GM12878 (cell line): Measurements from ENCODE around the gene SMAGP. TPM values are rescaled to one million over a fixed set of nuclear protein-coding genes. Genes with fewer than 3 reads are reported as not detected.

Source experiments
- BCLAF1 ChIP-seq: fragments of 450-650 bp; IDR thresholded peaks from 2 replicates; pipeline ENCODE4 v1.6.1; 2017; ENCODE audit warnings: antibody characterized with exemption, mild to moderate bottlenecking, moderate library complexity
- E2F4 ChIP-seq: IDR thresholded peaks from 2 replicates; pipeline ENCODE4 v1.6.1; 2012; ENCODE audit warnings: low read depth, low read length, improper control_type of control experiment
- E2F8 ChIP-seq: fragments of 450-650 bp; IDR thresholded peaks from 2 replicates; pipeline ENCODE4 v1.6.1; 2018; ENCODE audit warnings: mild to moderate bottlenecking, low read depth, moderate library complexity; ENCODE audit not compliant: partially characterized antibody
- EGR1 ChIP-seq, 2 experiments: IDR thresholded peaks; 1 replicate in 1 of 2; 2 replicates in 1 of 2; pipeline ENCODE4 v1.6.1; 2011 to 2012; ENCODE audit warnings: low read depth in 2 of 2, low read length in 2 of 2, borderline replicate concordance in 1 of 2, mild to moderate bottlenecking in 1 of 2, moderate library complexity in 1 of 2
- FOXK2 ChIP-seq: fragments of 450-650 bp; IDR thresholded peaks from 2 replicates; pipeline ENCODE4 v1.6.1; 2017; ENCODE audit warnings: mild to moderate bottlenecking, moderate library complexity
- GABPA ChIP-seq: IDR thresholded peaks from 2 replicates; pipeline ENCODE4 v1.6.1; 2014; ENCODE audit warnings: antibody characterized with exemption, low read depth, mild to moderate bottlenecking, inconsistent platforms
- HDGF ChIP-seq: fragments of 450-650 bp; IDR thresholded peaks from 2 replicates; pipeline ENCODE4 v1.6.1; 2016; ENCODE audit warnings: antibody characterized with exemption
- IKZF2 ChIP-seq, 2 experiments: fragments of 450-650 bp; IDR thresholded peaks; 2 replicates each; pipeline ENCODE4 v1.6.1; 2017; ENCODE audit warnings: mild to moderate bottlenecking in 2 of 2, moderate library complexity in 2 of 2
- JUND ChIP-seq: IDR thresholded peaks from 2 replicates; pipeline ENCODE4 v1.6.1; 2012; ENCODE audit warnings: low read depth, mild to moderate bottlenecking, low read length, improper control_type of control experiment, moderate library complexity
- LARP7 ChIP-seq: fragments of 450-650 bp; IDR thresholded peaks from 2 replicates; pipeline ENCODE4 v1.6.1; 2017; ENCODE audit warnings: mild to moderate bottlenecking
- MTA2 ChIP-seq: fragments of 450-650 bp; IDR thresholded peaks from 2 replicates; pipeline ENCODE4 v1.6.1; 2016; ENCODE audit warnings: low read depth, mild to moderate bottlenecking, moderate library complexity
- MXI1 ChIP-seq: fragments of 150-350 bp; IDR thresholded peaks from 2 replicates; pipeline ENCODE4 v1.6.1; 2011; ENCODE audit warnings: low read depth, mild to moderate bottlenecking, inconsistent platforms, low read length, improper control_type of control experiment
- MYC ChIP-seq: IDR thresholded peaks from 2 replicates; pipeline ENCODE4 v1.6.1; 2011; ENCODE audit warnings: mild to moderate bottlenecking, low read length, moderate library complexity, inconsistent platforms; ENCODE audit not compliant: insufficient read depth, insufficient replicate concordance, insufficient read length, severe bottlenecking
- NR2C1 ChIP-seq: fragments of 450-650 bp; IDR thresholded peaks from 2 replicates; pipeline ENCODE4 v1.6.1; 2017; ENCODE audit warnings: antibody characterized with exemption, mild to moderate bottlenecking, moderate library complexity
- NRF1 ChIP-seq: conservative IDR thresholded peaks from 2 replicates; pipeline ENCODE4 v1.6.1; 2011; ENCODE audit warnings: mild to moderate bottlenecking, low read depth, low read length, improper control_type of control experiment
- RAD51 ChIP-seq: fragments of 450-650 bp; IDR thresholded peaks from 2 replicates; pipeline ENCODE4 v1.6.1; 2016; ENCODE audit warnings: moderate library complexity, mild to moderate bottlenecking, inconsistent platforms
- RCOR1 ChIP-seq: conservative IDR thresholded peaks from 2 replicates; pipeline ENCODE4 v1.6.1; 2012; ENCODE audit warnings: low read depth, low read length, improper control_type of control experiment
- SMAD5 ChIP-seq: IDR thresholded peaks from 2 replicates; pipeline ENCODE4 v1.6.1; 2016; ENCODE audit warnings: antibody characterized with exemption, low read depth
- SUPT20H ChIP-seq: IDR thresholded peaks from 2 replicates; pipeline ENCODE4 v1.6.1; 2011; ENCODE audit warnings: low read depth, mild to moderate bottlenecking, low read length, moderate library complexity, borderline replicate concordance; ENCODE audit not compliant: control insufficient read depth
- TCF7 ChIP-seq: IDR thresholded peaks from 2 replicates; pipeline ENCODE4 v1.6.1; 2014; ENCODE audit warnings: antibody characterized with exemption, borderline replicate concordance
- ZBTB33 ChIP-seq: fragments of 450-650 bp; IDR thresholded peaks from 2 replicates; pipeline ENCODE4 v1.6.1; 2017; ENCODE audit warnings: mild to moderate bottlenecking
- polyA plus RNA-seq, 11 experiments: library from polyadenylated mRNA; depleted of rRNA in 4 of 11; unstranded in 6 of 11; stranded (reverse) in 5 of 11; fragments of >200 nt; fragmentation: Nextera tagmentation in 4 of 11; fragmentation: Illumina TruSeq in 1 of 11; extraction: Ambion mirVana in 4 of 11; extraction: Trizol in 1 of 11; gene quantifications; 1 replicate in 1 of 11; 2 replicates in 10 of 11; pipeline versions ENCODE4 v1.2.1 to v1.2.3, GENCODE V29; 2011 to 2016; ENCODE audit warnings: inconsistent platforms in 2 of 11, missing spikeins in 2 of 11, low read depth in 1 of 11
- total RNA-seq, 4 experiments: library from RNA; depleted of rRNA in 3 of 4; stranded (reverse); fragments of >200 nt in 3 of 4; fragmentation: Illumina TruSeq in 1 of 4; extraction: Trizol in 1 of 4; gene quantifications; 2 replicates each; pipeline versions ENCODE4 v1.2.1 to v1.2.3, GENCODE V29; 2013 to 2021

The SMAGP gene
- total and polyA plus RNA-seq, 10 of the 15 experiments (the other 5 are each of a cell fraction or from before 2014, with no cell fraction given): 0.42 to 7.1 (median 3.9) TPM

- TF ChIP-seq BCLAF1 (no peak), RCOR1 (no peak), RAD51 (no peak), EGR1 (IDR thresholded peaks at IDR 0.05; ENCODE audit: borderline replicate concordance in 1 of 2, low read depth in 2 of 2, low read length in 2 of 2) (peak in 1 of 2 experiments; percentile 73; a peak in 1 of 3 replicates), SMAD5 (no peak), HDGF (no peak), MXI1 (no peak), E2F8 (no peak), IKZF2 (IDR thresholded peaks at IDR 0.05) (peak; percentile 34 to 52; a peak in 2 of 4 replicates), TCF7 (peak; percentile 21; the same call in 1 of the 2 replicates), MTA2 (no peak), GABPA (peak; percentile 45; the same call in 1 of the 2 replicates), FOXK2 (no peak), JUND (no peak), E2F4 (no peak), SUPT20H (no peak), NR2C1 (no peak), LARP7 (no peak), ZBTB33 (no peak), NRF1 (no peak), MYC (no peak)
These were observed 23.9 kb downstream of the SMAGP start (continued) for GRCh38 chr12:51246254-51246853.
